Large intestine (tissue), 3 donors: ENCODE measurements around the gene PAX8. TPM values are rescaled to one million over a fixed set of nuclear protein-coding genes. Genes with fewer than 3 reads are reported as not detected.
"Not testable (repeated sequence)": the region's sequence is repeated elsewhere in the genome, so short reads cannot be mapped to it uniquely, and the experiment has no call there.

Source experiments
- DNase-seq, 2 donors: peaks; one replicate each; pipeline versions ENCODE4 v3.0.0 to v3.0.0-alpha.2; 2013
- H3K27ac ChIP-seq: one replicate; pipeline ENCODE4 v1.5.1; 2013; ENCODE audit warnings: low read length
- H3K27me3 ChIP-seq: 2 replicates; pipeline ENCODE4 v1.6.1; 2013; ENCODE audit warnings: low read length; ENCODE audit not compliant: control insufficient read depth, insufficient read depth
- H3K36me3 ChIP-seq: 2 replicates; pipeline ENCODE4 v1.6.1; 2013; ENCODE audit warnings: low read length; ENCODE audit not compliant: control insufficient read depth, insufficient read depth
- H3K4me1 ChIP-seq: one replicate; pipeline ENCODE4 v1.6.1; 2013; ENCODE audit warnings: low read length; ENCODE audit not compliant: control insufficient read depth, insufficient read depth
- H3K4me3 ChIP-seq: one replicate; pipeline ENCODE4 v1.5.1; 2013; ENCODE audit warnings: low read length
- H3K9me3 ChIP-seq: one replicate; pipeline ENCODE4 v1.6.1; 2013; ENCODE audit warnings: mild to moderate bottlenecking, low read depth, low read length, moderate library complexity; ENCODE audit not compliant: control insufficient read depth
- WGBS: methylation state at CpG from one replicate; pipeline ENCODE4 v1.1.5; 2013; ENCODE audit warnings: low lambda C conversion rate; ENCODE audit not compliant: insufficient coverage; 5-methylcytosine and 5-hydroxymethylcytosine counted together
- polyA plus RNA-seq: library from polyadenylated mRNA; unstranded; fragments of 120-200 nt; gene quantifications from one replicate; pipeline ENCODE4 v1.2.1, GENCODE V29; 2013

The PAX8 gene
- polyA plus RNA-seq, 1 donor: 2.1 TPM

- not testable (repeated sequence) for DNase-seq, H3K27me3 ChIP-seq, H3K36me3 ChIP-seq, H3K4me3 ChIP-seq, H3K27ac ChIP-seq, H3K9me3 ChIP-seq, H3K4me1 ChIP-seq
- WGBS: no CpG with 5 or more reads among the region's 2 CpGs
These were observed 18.9 kb upstream of the PAX8 start for GRCh38 chr2:113297590-113297989.

- no peak overlapping the region for H3K4me3 ChIP-seq
- no CpG with 5 or more reads among the region's 28 CpGs for WGBS
- peak overlapping the region; percentile 40 for H3K27ac ChIP-seq
- H3K9me3 ChIP-seq: no peaks in the 10 kb centered on the region
- no peaks in the 10 kb centered on the region for H3K27me3 ChIP-seq
- peaks cover 27% of the 10 kb centered on the region for H3K4me1 ChIP-seq
- H3K36me3 ChIP-seq: no peaks in the 10 kb centered on the region
- peak; percentile 38 to 83 for DNase-seq
These were observed 12.5 kb upstream of the PAX8 start for GRCh38 chr2:113291191-113291590.

- not testable (repeated sequence) for H3K4me3 ChIP-seq, H3K36me3 ChIP-seq, H3K27me3 ChIP-seq, H3K9me3 ChIP-seq
- Histone ChIP-seq H3K27ac (peak overlapping the region; percentile 70), H3K4me1 (peaks cover 42% of the 10 kb centered on the region)
- peak; percentile 61 to 89 for DNase-seq
- WGBS: no CpG with 5 or more reads among the region's 5 CpGs
These were observed 10.0 kb upstream of the PAX8 start for GRCh38 chr2:113288674-113289149.

- H3K27me3 ChIP-seq, H3K4me3 ChIP-seq, H3K36me3 ChIP-seq, H3K9me3 ChIP-seq, DNase-seq: not testable (repeated sequence)
- Histone ChIP-seq H3K27ac (peak overlapping the region; percentile 70), H3K4me1 (peaks cover 47% of the 10 kb centered on the region)
- WGBS: no CpG with 5 or more reads among the region's 6 CpGs
These were observed 9.5 kb upstream of the PAX8 start for GRCh38 chr2:113288117-113288673.

- Histone ChIP-seq H3K27me3 (no peaks in the 10 kb centered on the region), H3K4me1 (peaks cover 65% of the 10 kb centered on the region), H3K9me3 (no peaks in the 10 kb centered on the region), H3K27ac (no peak overlapping the region), H3K4me3 (no peak overlapping the region), H3K36me3 (no peaks in the 10 kb centered on the region)
- no CpG with 5 or more reads among the region's 3 CpGs for WGBS
- DNase-seq: no peak
These were observed 7.1 kb upstream of the PAX8 start for GRCh38 chr2:113285816-113286215.

GRCh38 chr2:113284999-113285398, 6.3 kb upstream of the PAX8 start:
- not testable (repeated sequence) for H3K36me3 ChIP-seq, H3K27me3 ChIP-seq, H3K9me3 ChIP-seq, DNase-seq, H3K4me3 ChIP-seq
- Histone ChIP-seq H3K4me1 (peaks cover 58% of the 10 kb centered on the region), H3K27ac (peak overlapping the region; percentile 94)
- 100% methylated on average over 4 of the region's 6 CpGs for WGBS

- H3K27ac ChIP-seq: peak overlapping the region; percentile 94
- no CpG with 5 or more reads among the region's 1 CpG for WGBS
- H3K9me3 ChIP-seq: no peaks in the 10 kb centered on the region
- no peak overlapping the region for H3K4me3 ChIP-seq
- DNase-seq: no peak
- H3K27me3 ChIP-seq: peaks cover 4% of the 10 kb centered on the region
- no peaks in the 10 kb centered on the region for H3K36me3 ChIP-seq
- H3K4me1 ChIP-seq: peaks cover 54% of the 10 kb centered on the region
These were observed 5.8 kb upstream of the PAX8 start for GRCh38 chr2:113284476-113284875.

GRCh38 chr2:113283704-113284284, 5.1 kb upstream of the PAX8 start:
- Histone ChIP-seq H3K4me3 (no peak overlapping the region), H3K27me3 (peaks cover 11% of the 10 kb centered on the region), H3K4me1 (peaks cover 47% of the 10 kb centered on the region), H3K9me3 (no peaks in the 10 kb centered on the region), H3K36me3 (no peaks in the 10 kb centered on the region), H3K27ac (peak overlapping the region; percentile 94)
- DNase-seq: peak; percentile 45 to 74
- no CpG with 5 or more reads among the region's 3 CpGs for WGBS

- peaks cover 19% of the 10 kb centered on the region for H3K27me3 ChIP-seq
- peak; percentile 90 to 96 for DNase-seq
- no peak overlapping the region for H3K4me3 ChIP-seq
- H3K36me3 ChIP-seq: no peaks in the 10 kb centered on the region
- WGBS: no CpG with 5 or more reads among the region's 12 CpGs
- H3K4me1 ChIP-seq: peaks cover 44% of the 10 kb centered on the region
- H3K9me3 ChIP-seq: peaks cover 5% of the 10 kb centered on the region
- peak overlapping the region; percentile 94 for H3K27ac ChIP-seq
These were observed 4.2 kb upstream of the PAX8 start for GRCh38 chr2:113282747-113283533.

- no peaks in the 10 kb centered on the region for H3K36me3 ChIP-seq
- peaks cover 9% of the 10 kb centered on the region for H3K9me3 ChIP-seq
- no peak overlapping the region for H3K4me3 ChIP-seq
- H3K4me1 ChIP-seq: peaks cover 47% of the 10 kb centered on the region
- H3K27ac ChIP-seq: peak overlapping the region; percentile 94
- H3K27me3 ChIP-seq: peaks cover 27% of the 10 kb centered on the region
- WGBS: no CpG with 5 or more reads among the region's 12 CpGs
- DNase-seq: peak; percentile 26 to 74
These were observed 3.4 kb upstream of the PAX8 start for GRCh38 chr2:113281910-113282746.
